Testis (tissue), 2 donors: Measurements from ENCODE around the gene PAX8.

Experiments
- POLR2A ChIP-seq: fragments of 450-650 bp; IDR thresholded peaks from one replicate; pipeline ENCODE4 v1.6.1; 2017; ENCODE audit warnings: antibody characterized with exemption, mild to moderate bottlenecking, moderate library complexity
- TF ChIP-seq, protein P1 (sequence below), 3 experiments: fragments of 450-650 bp in 2 of 3; fragments of 200-600 bp in 1 of 3; sonication (generic) in 1 of 3; IDR thresholded peaks; one replicate each; pipeline ENCODE4 v1.5.1; 2016 to 2019; ENCODE audit warnings: antibody characterized with exemption in 3 of 3, mild to moderate bottlenecking in 2 of 3, moderate library complexity in 1 of 3

GRCh38 chr2:113184531-113185230, 94.0 kb downstream of the PAX8 start:
- TF ChIP-seq, protein P1, sequence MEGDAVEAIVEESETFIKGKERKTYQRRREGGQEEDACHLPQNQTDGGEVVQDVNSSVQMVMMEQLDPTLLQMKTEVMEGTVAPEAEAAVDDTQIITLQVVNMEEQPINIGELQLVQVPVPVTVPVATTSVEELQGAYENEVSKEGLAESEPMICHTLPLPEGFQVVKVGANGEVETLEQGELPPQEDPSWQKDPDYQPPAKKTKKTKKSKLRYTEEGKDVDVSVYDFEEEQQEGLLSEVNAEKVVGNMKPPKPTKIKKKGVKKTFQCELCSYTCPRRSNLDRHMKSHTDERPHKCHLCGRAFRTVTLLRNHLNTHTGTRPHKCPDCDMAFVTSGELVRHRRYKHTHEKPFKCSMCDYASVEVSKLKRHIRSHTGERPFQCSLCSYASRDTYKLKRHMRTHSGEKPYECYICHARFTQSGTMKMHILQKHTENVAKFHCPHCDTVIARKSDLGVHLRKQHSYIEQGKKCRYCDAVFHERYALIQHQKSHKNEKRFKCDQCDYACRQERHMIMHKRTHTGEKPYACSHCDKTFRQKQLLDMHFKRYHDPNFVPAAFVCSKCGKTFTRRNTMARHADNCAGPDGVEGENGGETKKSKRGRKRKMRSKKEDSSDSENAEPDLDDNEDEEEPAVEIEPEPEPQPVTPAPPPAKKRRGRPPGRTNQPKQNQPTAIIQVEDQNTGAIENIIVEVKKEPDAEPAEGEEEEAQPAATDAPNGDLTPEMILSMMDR (IDR thresholded peaks at IDR 0.05), result no peak
- TF ChIP-seq POLR2A, result no peak
